DMS153 (cell line): Measurements from ENCODE around the gene DVL1.

Experiments
- DNase-seq: peaks from one replicate; lab custom pipeline; 2025; lab: John Stamatoyannopoulos, UW

Gene DVL1

DNA sequence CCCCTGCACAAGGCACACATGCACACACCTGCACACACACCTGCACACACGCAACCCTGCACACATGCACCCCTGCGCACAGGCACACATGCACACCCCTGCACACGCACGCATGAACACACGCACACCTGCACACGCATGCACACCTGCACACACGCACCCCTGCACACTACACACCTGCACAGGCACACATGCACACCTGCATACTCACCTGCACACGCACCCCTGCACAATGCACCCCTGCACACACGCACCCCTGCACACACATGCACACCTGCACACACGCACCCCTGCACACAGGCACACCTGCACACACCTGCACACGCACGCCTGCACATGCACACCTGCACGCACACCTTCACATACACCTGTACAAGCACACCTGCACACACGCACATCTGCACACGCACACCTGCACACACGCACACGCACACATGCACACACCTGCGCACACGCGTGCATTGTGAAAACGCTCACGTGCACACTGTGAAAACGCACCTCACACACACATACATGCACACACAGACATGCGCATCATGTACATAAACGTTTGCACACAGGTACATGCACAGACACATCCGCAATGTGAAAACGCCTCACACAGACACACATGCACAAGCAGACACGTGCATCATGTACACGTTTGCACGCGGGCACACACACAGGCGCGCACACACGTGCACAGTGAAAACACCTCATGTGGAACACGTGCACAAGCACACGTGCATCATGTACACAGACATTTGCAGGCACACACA is 8.2 kb downstream of the DVL1 start:
- DNase-seq, result no peak

DNA sequence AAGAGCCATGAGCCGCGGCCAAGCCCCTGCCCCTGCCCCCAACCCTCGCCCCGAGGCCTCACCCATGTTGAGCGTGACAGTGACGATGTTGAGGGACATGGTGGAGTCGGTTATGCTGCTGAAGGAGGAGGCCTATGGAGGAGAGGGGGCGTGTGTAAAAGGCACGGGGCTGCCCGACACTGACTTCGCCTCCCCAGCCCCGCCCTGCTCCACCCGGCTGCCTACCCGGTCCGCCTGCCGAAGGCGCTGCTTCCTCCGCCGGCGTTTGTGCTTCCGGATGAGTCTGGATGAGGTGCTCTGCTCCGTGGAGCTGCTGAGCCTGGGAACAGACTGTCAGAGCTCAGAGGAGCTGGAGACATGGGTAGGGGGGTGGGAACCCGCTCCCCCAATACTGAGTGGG is 9.0 kb downstream of the DVL1 start:
- no peak for DNase-seq

DNA sequence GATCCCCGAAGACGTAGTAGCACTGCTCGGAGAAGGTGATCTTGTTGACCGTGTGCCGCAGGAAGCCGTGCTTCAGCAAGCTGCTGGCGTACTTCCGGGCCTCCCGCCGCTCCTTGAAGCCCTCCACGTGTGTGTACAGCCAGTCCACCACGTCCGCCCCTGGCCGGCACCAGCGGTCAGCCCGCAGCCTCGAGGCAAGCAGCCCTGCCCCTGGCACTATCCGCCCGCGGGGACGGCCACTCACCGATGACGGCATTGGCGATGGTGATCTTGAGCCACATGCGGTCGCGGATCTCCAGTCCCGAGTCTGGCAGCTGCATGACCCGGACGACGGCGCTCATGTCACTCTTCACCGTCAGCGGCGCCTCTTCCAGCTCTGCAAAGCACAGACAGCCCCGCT is 10.9 kb downstream of the DVL1 start:
- no peak for DNase-seq

DNA sequence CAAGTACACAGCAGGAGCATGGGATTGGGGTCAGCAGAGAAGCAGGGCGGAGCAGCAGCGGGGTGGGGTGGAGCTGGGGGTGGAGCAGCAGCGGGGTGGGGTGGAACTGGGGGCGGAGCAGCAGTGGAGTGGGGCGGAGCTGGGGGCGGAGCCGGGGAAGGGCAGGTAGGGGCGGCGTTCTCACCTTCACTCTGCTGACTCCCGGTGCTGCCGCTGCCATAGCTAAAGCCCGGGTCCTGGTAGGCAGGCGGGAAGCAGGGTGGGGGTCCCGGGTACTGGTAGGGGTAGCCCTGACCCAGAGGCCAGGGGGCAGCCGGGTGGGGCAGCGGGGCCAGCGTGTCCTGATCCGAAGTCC is 11.4 kb downstream of the DVL1 start:
- DNase-seq, result no peak

- no peak for DNase-seq
Observed at GRCh38 chr1:1336931-1337792, 12.1 kb downstream of the DVL1 start.

- no peak for DNase-seq
Observed at GRCh38 chr1:1336446-1336845, 12.8 kb downstream of the DVL1 start.

DNA sequence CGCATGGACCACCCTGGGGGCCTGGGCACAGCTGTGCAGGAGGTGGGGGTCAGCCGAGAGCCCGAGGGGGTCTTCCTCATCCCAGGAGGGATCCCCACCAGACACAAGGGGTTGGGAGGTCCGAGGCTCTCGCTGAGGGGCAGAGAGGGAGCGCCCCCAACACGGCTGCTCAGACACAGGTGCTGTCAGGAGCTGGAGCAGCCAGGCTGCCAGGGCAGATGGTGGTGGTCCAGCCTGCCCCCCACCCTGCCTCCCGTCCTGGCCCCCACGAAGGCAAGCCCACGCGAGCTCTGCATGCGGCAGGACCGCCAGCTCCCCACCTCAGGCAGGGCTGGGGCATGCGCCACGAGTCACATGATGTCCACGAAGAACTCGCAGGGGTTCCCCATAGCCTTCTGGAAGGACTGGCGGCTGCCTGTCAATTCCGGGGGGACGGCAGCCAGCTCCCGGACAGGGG is 13.4 kb downstream of the DVL1 start:
- DNase-seq, result no peak

DNA sequence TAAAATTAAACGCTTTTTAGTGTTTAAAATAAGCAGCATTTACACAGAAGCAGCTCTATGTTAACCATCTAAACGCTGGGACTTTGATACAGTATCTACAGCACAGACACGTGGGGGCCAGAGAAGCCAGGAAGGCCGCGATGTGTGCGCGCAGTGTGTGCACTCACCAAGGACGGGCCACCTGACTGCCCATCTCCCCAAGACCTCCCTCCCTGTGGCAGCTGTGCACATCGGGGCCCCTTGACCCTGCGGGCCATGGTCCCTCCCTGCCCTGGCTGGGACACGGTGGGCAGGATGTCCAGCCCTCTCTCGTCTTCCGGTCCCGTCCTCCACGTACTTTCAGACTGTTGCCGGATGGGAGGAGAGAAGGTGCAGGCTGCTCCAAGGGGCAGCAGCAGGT is 13.9 kb downstream of the DVL1 start:
- DNase-seq, result no peak

DNA sequence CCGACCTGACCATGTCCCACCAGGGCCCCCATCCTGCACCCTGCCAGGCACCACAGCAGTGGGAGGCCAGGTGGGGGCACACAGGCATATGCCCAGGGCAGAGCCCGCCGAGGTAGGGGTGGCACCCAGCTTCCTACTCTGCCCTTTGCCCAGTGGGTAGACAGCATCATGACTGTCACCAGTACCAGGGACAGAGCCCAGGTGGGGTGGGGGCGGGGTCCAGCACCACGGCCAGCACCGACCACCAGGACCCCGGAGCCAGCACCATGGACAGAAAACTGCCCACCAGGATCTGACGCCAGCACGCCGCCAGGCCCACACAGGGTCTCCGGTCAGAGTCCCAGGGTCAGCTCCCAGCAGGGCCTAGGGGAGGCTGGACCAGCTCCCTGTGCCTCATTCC is 14.4 kb downstream of the DVL1 start:
- DNase-seq, result no peak

DNA sequence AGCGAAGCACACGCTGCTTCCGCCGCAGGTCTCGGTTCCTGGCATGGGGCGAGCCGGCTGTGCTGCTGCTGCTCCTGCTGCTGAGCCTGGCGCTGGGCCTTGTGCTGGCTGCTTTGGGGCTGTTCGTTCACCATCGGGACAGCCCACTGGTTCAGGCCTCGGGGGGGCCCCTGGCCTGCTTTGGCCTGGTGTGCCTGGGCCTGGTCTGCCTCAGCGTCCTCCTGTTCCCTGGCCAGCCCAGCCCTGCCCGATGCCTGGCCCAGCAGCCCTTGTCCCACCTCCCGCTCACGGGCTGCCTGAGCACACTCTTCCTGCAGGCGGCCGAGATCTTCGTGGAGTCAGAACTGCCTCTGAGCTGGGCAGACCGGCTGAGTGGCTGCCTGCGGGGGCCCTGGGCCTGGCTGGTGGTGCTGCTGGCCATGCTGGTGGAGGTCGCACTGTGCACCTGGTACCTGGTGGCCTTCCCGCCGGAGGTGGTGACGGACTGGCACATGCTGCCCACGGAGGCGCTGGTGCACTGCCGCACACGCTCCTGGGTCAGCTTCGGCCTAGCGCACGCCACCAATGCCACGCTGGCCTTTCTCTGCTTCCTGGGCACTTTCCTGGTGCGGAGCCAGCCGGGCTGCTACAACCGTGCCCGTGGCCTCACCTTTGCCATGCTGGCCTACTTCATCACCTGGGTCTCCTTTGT is 15.5 kb downstream of the DVL1 start:
- no peak for DNase-seq

DNA sequence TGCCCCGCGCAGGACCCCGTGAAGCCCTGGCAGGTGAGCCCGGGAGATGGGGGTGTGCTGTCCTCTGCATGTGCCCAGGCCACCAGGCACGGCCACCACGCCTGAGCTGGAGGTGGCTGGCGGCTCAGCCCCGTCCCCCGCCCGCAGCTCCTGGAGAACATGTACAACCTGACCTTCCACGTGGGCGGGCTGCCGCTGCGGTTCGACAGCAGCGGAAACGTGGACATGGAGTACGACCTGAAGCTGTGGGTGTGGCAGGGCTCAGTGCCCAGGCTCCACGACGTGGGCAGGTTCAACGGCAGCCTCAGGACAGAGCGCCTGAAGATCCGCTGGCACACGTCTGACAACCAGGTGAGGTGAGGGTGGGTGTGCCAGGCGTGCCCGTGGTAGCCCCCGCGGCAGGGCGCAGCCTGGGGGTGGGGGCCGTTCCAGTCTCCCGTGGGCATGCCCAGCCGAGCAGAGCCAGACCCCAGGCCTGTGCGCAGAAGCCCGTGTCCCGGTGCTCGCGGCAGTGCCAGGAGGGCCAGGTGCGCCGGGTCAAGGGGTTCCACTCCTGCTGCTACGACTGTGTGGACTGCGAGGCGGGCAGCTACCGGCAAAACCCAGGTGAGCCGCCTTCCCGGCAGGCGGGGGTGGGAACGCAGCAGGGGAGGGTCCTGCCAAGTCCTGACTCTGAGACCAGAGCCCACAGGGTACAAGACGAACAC is 16.3 kb downstream of the DVL1 start:
- DNase-seq, result no peak

- no peak for DNase-seq
Observed at GRCh38 chr1:1332031-1332755, 17.0 kb downstream of the DVL1 start.

GRCh38 chr1:1331068-1331965 is 17.9 kb downstream of the DVL1 start, which contains the start of gene TAS1R3:
TSS of gene TAS1R3 (plus strand) at chr1:1331280. CDS start at chr1:1331346, 66 bp downstream.
- DNase-seq, result no peak

- no peak for DNase-seq
Observed at GRCh38 chr1:1330366-1331067, 18.7 kb downstream of the DVL1 start.

GRCh38 chr1:1329304-1330210 is 19.7 kb downstream of the DVL1 start:
- no peak for DNase-seq

DNA sequence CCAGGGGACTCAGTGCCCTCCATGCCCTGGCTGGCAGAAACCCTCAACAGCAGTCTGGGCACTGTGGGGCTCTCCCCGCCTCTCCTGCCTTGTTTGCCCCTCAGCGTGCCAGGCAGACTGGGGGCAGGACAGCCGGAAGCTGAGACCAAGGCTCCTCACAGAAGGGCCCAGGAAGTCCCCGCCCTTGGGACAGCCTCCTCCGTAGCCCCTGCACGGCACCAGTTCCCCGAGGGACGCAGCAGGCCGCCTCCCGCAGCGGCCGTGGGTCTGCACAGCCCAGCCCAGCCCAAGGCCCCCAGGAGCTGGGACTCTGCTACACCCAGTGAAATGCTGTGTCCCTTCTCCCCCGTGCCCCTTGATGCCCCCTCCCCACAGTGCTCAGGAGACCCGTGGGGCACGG is 21.0 kb downstream of the DVL1 start:
- no peak for DNase-seq

DNA sequence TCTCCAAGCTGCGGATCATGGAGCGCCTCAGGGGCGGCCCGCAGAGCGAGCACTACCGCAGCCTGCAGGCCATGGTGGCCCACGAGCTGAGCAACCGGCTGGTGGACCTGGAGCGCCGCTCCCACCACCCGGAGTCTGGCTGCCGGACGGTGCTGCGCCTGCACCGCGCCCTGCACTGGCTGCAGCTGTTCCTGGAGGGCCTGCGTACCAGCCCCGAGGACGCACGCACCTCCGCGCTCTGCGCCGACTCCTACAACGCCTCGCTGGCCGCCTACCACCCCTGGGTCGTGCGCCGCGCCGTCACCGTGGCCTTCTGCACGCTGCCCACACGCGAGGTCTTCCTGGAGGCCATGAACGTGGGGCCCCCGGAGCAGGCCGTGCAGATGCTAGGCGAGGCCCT is 21.9 kb downstream of the DVL1 start:
- no peak for DNase-seq

DNA sequence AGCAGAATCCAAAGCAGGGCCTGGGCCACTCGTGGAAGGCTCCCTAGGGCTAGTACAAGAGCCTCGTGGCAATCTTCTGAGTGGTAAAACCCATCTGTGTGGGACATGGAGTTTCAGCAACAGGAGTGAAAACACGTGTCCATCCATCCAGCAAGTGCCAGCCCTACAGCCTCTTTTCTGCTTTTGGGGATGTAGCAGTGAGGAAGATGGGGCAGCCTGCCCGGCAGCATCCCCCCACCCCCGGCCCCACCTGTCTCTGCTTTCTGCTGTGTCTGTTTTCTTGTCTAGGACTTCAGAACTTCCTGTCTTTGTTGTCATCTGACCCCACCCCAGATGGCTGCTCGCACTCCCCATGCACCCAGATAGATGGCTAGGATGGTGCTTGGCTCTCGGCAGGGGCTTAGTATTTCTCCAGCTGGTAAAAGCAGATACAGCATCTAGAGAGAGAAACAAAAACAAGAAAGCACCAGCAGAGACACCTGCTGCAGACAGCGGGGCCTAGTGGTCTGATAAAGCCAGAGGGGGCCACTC is 23.1 kb downstream of the DVL1 start:
- no peak for DNase-seq
